Measurements from ENCODE around the gene RNF138. TPM values are rescaled to one million over a fixed set of nuclear protein-coding genes. Genes with fewer than 3 reads are reported as not detected.

The RNF138 gene
- total RNA-seq, 2 experiments from 2014 or later = 64.6 to 67.0 TPM

Other genes starting within 250 kb of the RNF138 start
- 10 to 100 TPM; 40.1 to 42.7 TPM for gene TRAPPC8, start 148.7 kb upstream of the RNF138 start, total RNA-seq
- 10 to 100 TPM; 43.8 to 48.4 TPM for gene RNF125, start 73.0 kb upstream of the RNF138 start, total RNA-seq
- gene MEP1B, start 98.2 kb downstream of the RNF138 start, total RNA-seq = under 1 TPM in 1 of 2 experiments, not detected in 1; 0.13 TPM